ENCODE measurements around the gene ALX4.

Gene ALX4

GRCh38 chr11:44257338-44258189 is 52.4 kb downstream of the ALX4 start:
- Histone ChIP-seq H3K4me3 (ENCODE audit: low read depth in 1 of 2, low read length in 1 of 2) (no peak overlapping the region), H3K27me3 (peaks cover 5% of the 10 kb centered on the region), H3K9me3 (no peaks in the 10 kb centered on the region), H3K27ac (no peak overlapping the region), H3K4me1 (ENCODE audit: control insufficient read depth in 1 of 2, insufficient read depth in 1 of 2, low read depth in 1 of 2, low read length in 1 of 2) (no peaks in the 10 kb centered on the region), H3K36me3 (no peaks in the 10 kb centered on the region)
- no peak for TF ChIP-seq CTCF (IDR thresholded peaks at IDR 0.05)

GRCh38 chr11:44256673-44257291 is 53.2 kb downstream of the ALX4 start:
- no peaks in the 10 kb centered on the region for H3K36me3 ChIP-seq
- peaks cover 5% of the 10 kb centered on the region for H3K27me3 ChIP-seq
- no peak overlapping the region for H3K27ac ChIP-seq
- H3K4me1 ChIP-seq (ENCODE audit: control insufficient read depth in 1 of 2, insufficient read depth in 1 of 2, low read depth in 1 of 2, low read length in 1 of 2): no peaks in the 10 kb centered on the region
- no peak overlapping the region for H3K4me3 ChIP-seq (ENCODE audit: low read depth in 1 of 2, low read length in 1 of 2)
- TF ChIP-seq CTCF (IDR thresholded peaks at IDR 0.05): no peak
- no peaks in the 10 kb centered on the region for H3K9me3 ChIP-seq

GRCh38 chr11:44255406-44256071 is 54.4 kb downstream of the ALX4 start:
- H3K27ac ChIP-seq: no peak overlapping the region

GRCh38 chr11:44252999-44253602 is 56.8 kb downstream of the ALX4 start:
- no peak for TF ChIP-seq CTCF (IDR thresholded peaks at IDR 0.05)
- Histone ChIP-seq H3K9me3 (no peaks in the 10 kb centered on the region), H3K27ac (no peak overlapping the region), H3K36me3 (no peaks in the 10 kb centered on the region), H3K27me3 (no peaks in the 10 kb centered on the region), H3K4me3 (ENCODE audit: low read depth in 1 of 2, low read length in 1 of 2) (no peak overlapping the region), H3K4me1 (ENCODE audit: control insufficient read depth in 1 of 2, insufficient read depth in 1 of 2, low read depth in 1 of 2, low read length in 1 of 2) (no peaks in the 10 kb centered on the region)

More at GRCh38 chr11:44255406-44256071, 54.4 kb downstream of the ALX4 start:
- H3K9me3 ChIP-seq: no peaks in the 10 kb centered on the region
- H3K4me1 ChIP-seq (ENCODE audit: control insufficient read depth in 1 of 2, insufficient read depth in 1 of 2, low read depth in 1 of 2, low read length in 1 of 2): no peaks in the 10 kb centered on the region
- H3K27me3 ChIP-seq: peaks cover 5% of the 10 kb centered on the region
- TF ChIP-seq CTCF (IDR thresholded peaks at IDR 0.05): no peak
- H3K36me3 ChIP-seq: no peaks in the 10 kb centered on the region
- no peak overlapping the region for H3K4me3 ChIP-seq (ENCODE audit: low read depth in 1 of 2, low read length in 1 of 2)

GRCh38 chr11:44250421-44250820 is 59.5 kb downstream of the ALX4 start:
- no peak overlapping the region for H3K27ac ChIP-seq
- H3K36me3 ChIP-seq: no peaks in the 10 kb centered on the region
- H3K9me3 ChIP-seq: no peaks in the 10 kb centered on the region
- H3K27me3 ChIP-seq: no peaks in the 10 kb centered on the region
- H3K4me1 ChIP-seq (ENCODE audit: control insufficient read depth in 1 of 2, insufficient read depth in 1 of 2, low read depth in 1 of 2, low read length in 1 of 2): no peaks in the 10 kb centered on the region
- H3K4me3 ChIP-seq (ENCODE audit: low read depth in 1 of 2, low read length in 1 of 2): no peak overlapping the region
- no peak for TF ChIP-seq CTCF (IDR thresholded peaks at IDR 0.05)
